HEK293 (cell line): ENCODE data around the gene PRPF38A.

Source experiments
- GLI4 ChIP-seq: fragments of 450-650 bp; formaldehyde crosslinking; IDR thresholded peaks from 2 replicates; pipeline ENCODE4 v1.5.1; 2016; ENCODE audit warnings: missing biosample characterization, missing genetic modification characterization
- KLF7 ChIP-seq: fragments of 450-650 bp; formaldehyde crosslinking; IDR thresholded peaks from 2 replicates; pipeline ENCODE4 v1.5.1; 2016; ENCODE audit warnings: missing biosample characterization, missing genetic modification characterization, borderline replicate concordance
- KLF9 ChIP-seq: fragments of 450-650 bp; formaldehyde crosslinking; IDR thresholded peaks from 2 replicates; pipeline ENCODE4 v1.5.1; 2016; ENCODE audit warnings: missing biosample characterization, missing genetic modification characterization, low read depth
- REST ChIP-seq: fragments of 450-650 bp; formaldehyde crosslinking; IDR thresholded peaks from 2 replicates; pipeline ENCODE4 v1.5.1; 2016; ENCODE audit warnings: missing biosample characterization, missing genetic modification characterization
- SCRT2 ChIP-seq: fragments of 450-650 bp; formaldehyde crosslinking; IDR thresholded peaks from 2 replicates; pipeline ENCODE4 v1.5.1; 2016; ENCODE audit warnings: missing biosample characterization, missing genetic modification characterization
- SP3 ChIP-seq: fragments of 450-650 bp; formaldehyde crosslinking; IDR thresholded peaks from 2 replicates; pipeline ENCODE4 v1.5.1; 2016; ENCODE audit warnings: missing biosample characterization, missing genetic modification characterization
- ZNF114 ChIP-seq: fragments of 450-650 bp; formaldehyde crosslinking; IDR thresholded peaks from 2 replicates; pipeline ENCODE4 v1.5.0; 2017; ENCODE audit warnings: missing biosample characterization, missing genetic modification characterization
- ZNF157 ChIP-seq: fragments of 450-650 bp; formaldehyde crosslinking; IDR thresholded peaks from 2 replicates; pipeline ENCODE4 v1.5.1; 2016; ENCODE audit warnings: missing biosample characterization, missing genetic modification characterization
- ZNF174 ChIP-seq: fragments of 450-650 bp; formaldehyde crosslinking; IDR thresholded peaks from 2 replicates; pipeline ENCODE4 v1.5.0; 2017; ENCODE audit warnings: missing biosample characterization, mild to moderate bottlenecking, missing genetic modification characterization
- ZNF175 ChIP-seq: fragments of 450-650 bp; formaldehyde crosslinking; IDR thresholded peaks from 2 replicates; pipeline ENCODE4 v1.5.1; 2016; ENCODE audit warnings: missing biosample characterization, missing genetic modification characterization
- ZNF211 ChIP-seq: fragments of 450-650 bp; formaldehyde crosslinking; IDR thresholded peaks from 2 replicates; pipeline ENCODE4 v1.5.1; 2016; ENCODE audit warnings: low read depth, missing biosample characterization, missing genetic modification characterization
- ZNF24 ChIP-seq: fragments of 450-650 bp; formaldehyde crosslinking; IDR thresholded peaks from 2 replicates; pipeline ENCODE4 v1.5.1; 2016; ENCODE audit warnings: missing biosample characterization, missing genetic modification characterization
- ZNF248 ChIP-seq: fragments of 450-650 bp; formaldehyde crosslinking; IDR thresholded peaks from 2 replicates; pipeline ENCODE4 v1.5.1; 2017; ENCODE audit warnings: missing biosample characterization, missing genetic modification characterization
- ZNF302 ChIP-seq: fragments of 450-650 bp; formaldehyde crosslinking; IDR thresholded peaks from 2 replicates; pipeline ENCODE4 v1.5.1; 2016; ENCODE audit warnings: missing biosample characterization, missing genetic modification characterization, low read depth
- ZNF513 ChIP-seq: fragments of 450-650 bp; IDR thresholded peaks from 2 replicates; pipeline ENCODE4 v1.5.1; 2018; ENCODE audit warnings: missing biosample characterization, missing genetic modification characterization
- ZNF529 ChIP-seq: fragments of 450-650 bp; formaldehyde crosslinking; IDR thresholded peaks from 2 replicates; pipeline ENCODE4 v1.5.1; 2017; ENCODE audit warnings: missing genetic modification characterization, missing biosample characterization; ENCODE audit not compliant: insufficient replicate concordance
- ZNF571 ChIP-seq: fragments of 450-650 bp; formaldehyde crosslinking; IDR thresholded peaks from 2 replicates; pipeline ENCODE4 v1.5.0; 2017; ENCODE audit warnings: missing biosample characterization, missing genetic modification characterization
- ZNF660 ChIP-seq: fragments of 450-650 bp; IDR thresholded peaks from 2 replicates; pipeline ENCODE4 v1.5.1; 2018; ENCODE audit warnings: missing biosample characterization, mild to moderate bottlenecking, missing genetic modification characterization
- ZNF785 ChIP-seq: fragments of 450-650 bp; formaldehyde crosslinking; IDR thresholded peaks from 2 replicates; pipeline ENCODE4 v1.5.1; 2016; ENCODE audit warnings: missing biosample characterization, missing genetic modification characterization
- ZNF843 ChIP-seq: fragments of 450-650 bp; formaldehyde crosslinking; IDR thresholded peaks from 2 replicates; pipeline ENCODE4 v1.5.1; 2016; ENCODE audit warnings: missing biosample characterization, missing genetic modification characterization
- TF ChIP-seq, protein P1 (sequence below): fragments of 450-650 bp; formaldehyde crosslinking; IDR thresholded peaks from 2 replicates; pipeline ENCODE4 v1.5.1; 2016; ENCODE audit warnings: missing biosample characterization, missing genetic modification characterization
- TF ChIP-seq, protein P2 (sequence below): sonication (generic); formaldehyde crosslinking; IDR thresholded peaks from 2 replicates; pipeline ENCODE4 v1.8.1; 2022; ENCODE audit warnings: mild to moderate bottlenecking, moderate library complexity, missing genetic modification reagents
- TF ChIP-seq, protein P3 (sequence below): fragments of 450-650 bp; formaldehyde crosslinking; IDR thresholded peaks from 2 replicates; pipeline ENCODE4 v1.5.1; 2016; ENCODE audit warnings: missing biosample characterization, missing genetic modification characterization, borderline replicate concordance
- TF ChIP-seq, protein P4 (sequence below): fragments of 450-650 bp; formaldehyde crosslinking; IDR thresholded peaks from 2 replicates; pipeline ENCODE4 v1.5.1; 2016; ENCODE audit warnings: missing biosample characterization, missing genetic modification characterization

PRPF38A gene

DNA sequence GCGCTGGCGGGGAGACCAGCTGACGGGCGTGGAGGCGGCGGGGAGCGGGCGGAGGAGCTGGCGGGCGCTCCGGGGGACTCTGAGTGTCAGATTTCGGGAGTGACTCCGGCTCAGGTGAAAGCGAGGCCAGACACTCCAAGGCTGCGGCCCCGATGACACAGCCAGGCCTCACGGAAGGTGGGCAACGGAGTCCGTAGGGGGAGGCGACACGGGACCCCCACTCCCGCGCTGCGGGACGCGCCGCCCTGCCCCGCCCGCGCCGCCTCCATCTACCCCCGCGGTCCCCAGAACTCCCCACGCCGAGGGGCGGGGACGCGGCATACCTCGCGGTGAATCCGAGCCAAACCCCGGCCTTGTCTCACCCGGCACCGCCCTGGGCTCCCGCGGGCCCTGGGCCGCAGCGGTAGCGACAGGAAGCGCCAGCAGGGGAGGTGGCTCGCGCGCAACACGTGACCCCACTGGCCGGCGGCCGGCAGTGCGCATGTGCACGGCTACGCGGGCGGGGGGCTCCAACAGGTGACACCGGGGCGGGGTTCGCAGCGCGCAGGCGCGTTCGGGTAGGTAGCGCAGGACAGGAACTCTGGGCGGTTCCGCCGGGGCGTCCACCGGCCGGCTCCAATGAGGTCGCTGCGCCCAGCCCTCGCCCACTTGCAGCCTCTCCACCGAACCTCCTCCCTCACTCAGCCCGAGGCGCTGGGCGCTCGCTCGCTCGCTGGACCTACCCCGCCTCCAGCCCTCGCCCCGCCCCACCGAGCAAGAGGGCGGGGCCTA, 38.5 kb upstream of the PRPF38A start, which contains the start of gene CC2D1B (continued):
- TF ChIP-seq, protein P1, sequence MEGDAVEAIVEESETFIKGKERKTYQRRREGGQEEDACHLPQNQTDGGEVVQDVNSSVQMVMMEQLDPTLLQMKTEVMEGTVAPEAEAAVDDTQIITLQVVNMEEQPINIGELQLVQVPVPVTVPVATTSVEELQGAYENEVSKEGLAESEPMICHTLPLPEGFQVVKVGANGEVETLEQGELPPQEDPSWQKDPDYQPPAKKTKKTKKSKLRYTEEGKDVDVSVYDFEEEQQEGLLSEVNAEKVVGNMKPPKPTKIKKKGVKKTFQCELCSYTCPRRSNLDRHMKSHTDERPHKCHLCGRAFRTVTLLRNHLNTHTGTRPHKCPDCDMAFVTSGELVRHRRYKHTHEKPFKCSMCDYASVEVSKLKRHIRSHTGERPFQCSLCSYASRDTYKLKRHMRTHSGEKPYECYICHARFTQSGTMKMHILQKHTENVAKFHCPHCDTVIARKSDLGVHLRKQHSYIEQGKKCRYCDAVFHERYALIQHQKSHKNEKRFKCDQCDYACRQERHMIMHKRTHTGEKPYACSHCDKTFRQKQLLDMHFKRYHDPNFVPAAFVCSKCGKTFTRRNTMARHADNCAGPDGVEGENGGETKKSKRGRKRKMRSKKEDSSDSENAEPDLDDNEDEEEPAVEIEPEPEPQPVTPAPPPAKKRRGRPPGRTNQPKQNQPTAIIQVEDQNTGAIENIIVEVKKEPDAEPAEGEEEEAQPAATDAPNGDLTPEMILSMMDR: peak; percentile 74
- no peak for TF ChIP-seq ZNF175 (tag by site-specific recombination)
- peak; percentile 100 for TF ChIP-seq SCRT2
- TF ChIP-seq ZNF24: no peak; the same call in 1 of the 2 replicates
- TF ChIP-seq ZNF660: peak; percentile 73; the same call in 1 of the 2 replicates
- TF ChIP-seq, protein P2, sequence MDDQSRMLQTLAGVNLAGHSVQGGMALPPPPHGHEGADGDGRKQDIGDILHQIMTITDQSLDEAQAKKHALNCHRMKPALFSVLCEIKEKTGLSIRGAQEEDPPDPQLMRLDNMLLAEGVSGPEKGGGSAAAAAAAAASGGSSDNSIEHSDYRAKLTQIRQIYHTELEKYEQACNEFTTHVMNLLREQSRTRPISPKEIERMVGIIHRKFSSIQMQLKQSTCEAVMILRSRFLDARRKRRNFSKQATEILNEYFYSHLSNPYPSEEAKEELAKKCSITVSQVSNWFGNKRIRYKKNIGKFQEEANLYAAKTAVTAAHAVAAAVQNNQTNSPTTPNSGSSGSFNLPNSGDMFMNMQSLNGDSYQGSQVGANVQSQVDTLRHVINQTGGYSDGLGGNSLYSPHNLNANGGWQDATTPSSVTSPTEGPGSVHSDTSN: no peak
- TF ChIP-seq ZNF513 (tag by site-specific recombination): no peak
- no peak for TF ChIP-seq ZNF302 (tag by site-specific recombination)
- no peak for TF ChIP-seq ZNF174 (tag by site-specific recombination)
- TF ChIP-seq ZNF529 (tag by site-specific recombination): no peak
- 0 out of 2 replicates have a peak, but pooled peaks have one; percentile 67 for TF ChIP-seq GLI4 (tag by site-specific recombination)
- peak; percentile 82; the same call in 1 of the 2 replicates for TF ChIP-seq ZNF785 (tag by site-specific recombination)
- TF ChIP-seq ZNF157 (tag by site-specific recombination): no peak
- no peak for TF ChIP-seq ZNF571 (tag by site-specific recombination)
- no peak for TF ChIP-seq ZNF114
- TF ChIP-seq, protein P3, sequence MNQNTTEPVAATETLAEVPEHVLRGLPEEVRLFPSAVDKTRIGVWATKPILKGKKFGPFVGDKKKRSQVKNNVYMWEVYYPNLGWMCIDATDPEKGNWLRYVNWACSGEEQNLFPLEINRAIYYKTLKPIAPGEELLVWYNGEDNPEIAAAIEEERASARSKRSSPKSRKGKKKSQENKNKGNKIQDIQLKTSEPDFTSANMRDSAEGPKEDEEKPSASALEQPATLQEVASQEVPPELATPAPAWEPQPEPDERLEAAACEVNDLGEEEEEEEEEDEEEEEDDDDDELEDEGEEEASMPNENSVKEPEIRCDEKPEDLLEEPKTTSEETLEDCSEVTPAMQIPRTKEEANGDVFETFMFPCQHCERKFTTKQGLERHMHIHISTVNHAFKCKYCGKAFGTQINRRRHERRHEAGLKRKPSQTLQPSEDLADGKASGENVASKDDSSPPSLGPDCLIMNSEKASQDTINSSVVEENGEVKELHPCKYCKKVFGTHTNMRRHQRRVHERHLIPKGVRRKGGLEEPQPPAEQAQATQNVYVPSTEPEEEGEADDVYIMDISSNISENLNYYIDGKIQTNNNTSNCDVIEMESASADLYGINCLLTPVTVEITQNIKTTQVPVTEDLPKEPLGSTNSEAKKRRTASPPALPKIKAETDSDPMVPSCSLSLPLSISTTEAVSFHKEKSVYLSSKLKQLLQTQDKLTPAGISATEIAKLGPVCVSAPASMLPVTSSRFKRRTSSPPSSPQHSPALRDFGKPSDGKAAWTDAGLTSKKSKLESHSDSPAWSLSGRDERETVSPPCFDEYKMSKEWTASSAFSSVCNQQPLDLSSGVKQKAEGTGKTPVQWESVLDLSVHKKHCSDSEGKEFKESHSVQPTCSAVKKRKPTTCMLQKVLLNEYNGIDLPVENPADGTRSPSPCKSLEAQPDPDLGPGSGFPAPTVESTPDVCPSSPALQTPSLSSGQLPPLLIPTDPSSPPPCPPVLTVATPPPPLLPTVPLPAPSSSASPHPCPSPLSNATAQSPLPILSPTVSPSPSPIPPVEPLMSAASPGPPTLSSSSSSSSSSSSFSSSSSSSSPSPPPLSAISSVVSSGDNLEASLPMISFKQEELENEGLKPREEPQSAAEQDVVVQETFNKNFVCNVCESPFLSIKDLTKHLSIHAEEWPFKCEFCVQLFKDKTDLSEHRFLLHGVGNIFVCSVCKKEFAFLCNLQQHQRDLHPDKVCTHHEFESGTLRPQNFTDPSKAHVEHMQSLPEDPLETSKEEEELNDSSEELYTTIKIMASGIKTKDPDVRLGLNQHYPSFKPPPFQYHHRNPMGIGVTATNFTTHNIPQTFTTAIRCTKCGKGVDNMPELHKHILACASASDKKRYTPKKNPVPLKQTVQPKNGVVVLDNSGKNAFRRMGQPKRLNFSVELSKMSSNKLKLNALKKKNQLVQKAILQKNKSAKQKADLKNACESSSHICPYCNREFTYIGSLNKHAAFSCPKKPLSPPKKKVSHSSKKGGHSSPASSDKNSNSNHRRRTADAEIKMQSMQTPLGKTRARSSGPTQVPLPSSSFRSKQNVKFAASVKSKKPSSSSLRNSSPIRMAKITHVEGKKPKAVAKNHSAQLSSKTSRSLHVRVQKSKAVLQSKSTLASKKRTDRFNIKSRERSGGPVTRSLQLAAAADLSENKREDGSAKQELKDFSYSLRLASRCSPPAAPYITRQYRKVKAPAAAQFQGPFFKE (tag by site-specific recombination): 0 out of 2 replicates have a peak, but pooled peaks have one; percentile 28
- TF ChIP-seq SP3 (tag by site-specific recombination): peak; percentile 98
- TF ChIP-seq KLF9 (tag by site-specific recombination): peak; percentile 70
- TF ChIP-seq ZNF211 (tag by site-specific recombination): no peak
- peak; percentile 73; the same call in 1 of the 2 replicates for TF ChIP-seq ZNF843 (tag by site-specific recombination)
- TF ChIP-seq REST (tag by site-specific recombination): peak; percentile 39; the same call in 1 of the 2 replicates
- TF ChIP-seq KLF7: peak; percentile 80
- TF ChIP-seq ZNF248 (tag by site-specific recombination): no peak
- TF ChIP-seq, protein P4, sequence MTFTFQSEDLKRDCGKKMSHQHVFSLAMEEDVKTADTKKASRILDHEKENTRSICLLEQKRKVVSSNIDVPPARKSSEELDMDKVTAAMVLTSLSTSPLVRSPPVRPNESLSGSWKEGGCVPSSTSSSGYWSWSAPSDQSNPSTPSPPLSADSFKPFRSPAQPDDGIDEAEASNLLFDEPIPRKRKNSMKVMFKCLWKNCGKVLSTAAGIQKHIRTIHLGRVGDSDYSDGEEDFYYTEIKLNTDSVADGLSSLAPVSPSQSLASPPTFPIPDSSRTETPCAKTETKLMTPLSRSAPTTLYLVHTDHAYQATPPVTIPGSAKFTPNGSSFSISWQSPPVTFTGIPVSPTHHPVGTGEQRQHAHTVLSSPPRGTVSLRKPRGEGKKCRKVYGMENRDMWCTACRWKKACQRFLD: no peak
